Esophagus (tissue), 2 donors: Measurements from ENCODE around the gene ADAMTS2. TPM values are rescaled to one million over a fixed set of nuclear protein-coding genes. Genes with fewer than 3 reads are reported as not detected.
A peak's percentile ranks its signal among the peaks of the same experiment; 100 is the strongest.

ENCODE experiments used
- H3K27ac ChIP-seq, 2 donors: one replicate each; pipeline ENCODE4 v1.5.1; 2013; ENCODE audit warnings: low read depth in 2 of 2, mild to moderate bottlenecking in 2 of 2, inconsistent platforms in 1 of 2, low read length in 1 of 2, moderate library complexity in 1 of 2
- H3K27me3 ChIP-seq, 2 donors: one replicate each; pipeline ENCODE4 v1.6.1; 2013; ENCODE audit warnings: low read length in 2 of 2, control low read depth in 1 of 2, mild to moderate bottlenecking in 1 of 2; ENCODE audit not compliant: insufficient read depth in 2 of 2, control insufficient read depth in 1 of 2
- H3K36me3 ChIP-seq, 2 donors: one replicate each; pipeline ENCODE4 v1.6.1; 2013; ENCODE audit warnings: low read length in 1 of 2; ENCODE audit not compliant: control insufficient read depth in 2 of 2, insufficient read depth in 2 of 2
- H3K4me1 ChIP-seq, 2 donors: one replicate each; pipeline ENCODE4 v1.6.1; 2013; ENCODE audit warnings: low read length in 1 of 2; ENCODE audit not compliant: control insufficient read depth in 2 of 2, insufficient read depth in 2 of 2
- H3K4me3 ChIP-seq, 2 donors: one replicate each; pipeline ENCODE4 v1.5.1; 2013; ENCODE audit warnings: low read length in 2 of 2, mild to moderate bottlenecking in 2 of 2, low read depth in 1 of 2, moderate library complexity in 1 of 2
- H3K9me3 ChIP-seq, 2 donors: one replicate each; pipeline ENCODE4 v1.6.1; 2013; ENCODE audit warnings: mild to moderate bottlenecking in 2 of 2, low read depth in 1 of 2, low read length in 1 of 2, moderate library complexity in 1 of 2; ENCODE audit not compliant: control insufficient read depth in 2 of 2, insufficient read depth in 1 of 2
- WGBS, 2 donors: extraction: QIAGEN DNeasy Blood & Tissue Kit; methylation state at CpG; one replicate each; pipeline ENCODE4 v1.1.7; 2013; 5-methylcytosine and 5-hydroxymethylcytosine counted together
- polyA plus RNA-seq, 2 donors: library from polyadenylated mRNA; stranded (reverse); fragments of 200-250 nt; gene quantifications; one replicate each; pipeline ENCODE4 v1.2.3, GENCODE V29; 2013
- donor health status: healthy with polysubstance abuse.
- donor health status: Bipolar disorder and iron deficiency.

The ADAMTS2 gene
- polyA plus RNA-seq, 2 donors: 1.4 to 1.5 TPM

DNA sequence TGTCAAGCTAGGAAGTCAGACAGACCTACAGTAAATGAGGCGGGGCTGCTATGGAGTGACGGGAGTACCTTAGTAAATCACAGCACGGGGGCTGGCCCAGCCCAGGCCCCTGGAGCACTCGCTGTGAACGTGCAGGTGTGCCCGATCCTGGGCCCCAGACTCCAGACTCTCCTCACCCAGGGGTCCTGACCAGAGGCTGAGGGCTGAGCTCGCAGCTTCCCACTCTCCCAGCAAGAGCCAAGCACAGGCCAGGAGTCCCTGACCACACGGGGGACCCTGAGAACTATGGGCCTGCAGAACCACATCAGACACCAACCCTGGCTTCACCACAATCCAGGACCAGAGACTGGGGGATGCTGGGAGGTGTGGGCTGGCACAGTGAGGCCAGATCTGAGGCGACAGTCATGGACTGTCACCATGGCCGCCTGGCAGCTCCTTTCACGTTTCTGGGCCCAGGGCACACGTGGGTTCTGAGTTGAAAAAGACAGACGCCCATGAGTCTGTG lies 73.4 kb downstream of the ADAMTS2 start:
- Histone ChIP-seq H3K4me3 (no peak overlapping the region), H3K27me3 (no peaks in the 10 kb centered on the region), H3K27ac (no peak overlapping the region), H3K4me1 (peaks cover 5% of the 10 kb centered on the region in 2 donors), H3K36me3 (no peaks in the 10 kb centered on the region), H3K9me3 (no peaks in the 10 kb centered on the region)
- 80% methylated on average over 13 of the region's 13 CpGs for WGBS, 2 donors

- H3K27ac ChIP-seq: no peak overlapping the region
Measured at GRCh38 chr5:179271428-179271734, 73.9 kb downstream of the ADAMTS2 start.

GRCh38 chr5:179270581-179271427 lies 74.5 kb downstream of the ADAMTS2 start:
- H3K9me3 ChIP-seq: no peaks in the 10 kb centered on the region
- H3K36me3 ChIP-seq: no peaks in the 10 kb centered on the region
- peak overlapping the region in 1 of 2 donors; percentile 34 for H3K27ac ChIP-seq
- H3K4me3 ChIP-seq: no peak overlapping the region
- 63% methylated on average over 15 of the region's 15 CpGs for WGBS, 2 donors
- H3K4me1 ChIP-seq: peaks cover 5% of the 10 kb centered on the region in 2 donors
- H3K27me3 ChIP-seq: no peaks in the 10 kb centered on the region

More at GRCh38 chr5:179271428-179271734, 73.9 kb downstream of the ADAMTS2 start:
- H3K4me1 ChIP-seq: peaks cover 5% of the 10 kb centered on the region in 2 donors
- no peaks in the 10 kb centered on the region for H3K27me3 ChIP-seq
- H3K36me3 ChIP-seq: no peaks in the 10 kb centered on the region
- no peaks in the 10 kb centered on the region for H3K9me3 ChIP-seq
- no peak overlapping the region for H3K4me3 ChIP-seq
- 73 to 81% methylated on average over 8 of the region's 8 CpGs for WGBS, 2 donors

DNA sequence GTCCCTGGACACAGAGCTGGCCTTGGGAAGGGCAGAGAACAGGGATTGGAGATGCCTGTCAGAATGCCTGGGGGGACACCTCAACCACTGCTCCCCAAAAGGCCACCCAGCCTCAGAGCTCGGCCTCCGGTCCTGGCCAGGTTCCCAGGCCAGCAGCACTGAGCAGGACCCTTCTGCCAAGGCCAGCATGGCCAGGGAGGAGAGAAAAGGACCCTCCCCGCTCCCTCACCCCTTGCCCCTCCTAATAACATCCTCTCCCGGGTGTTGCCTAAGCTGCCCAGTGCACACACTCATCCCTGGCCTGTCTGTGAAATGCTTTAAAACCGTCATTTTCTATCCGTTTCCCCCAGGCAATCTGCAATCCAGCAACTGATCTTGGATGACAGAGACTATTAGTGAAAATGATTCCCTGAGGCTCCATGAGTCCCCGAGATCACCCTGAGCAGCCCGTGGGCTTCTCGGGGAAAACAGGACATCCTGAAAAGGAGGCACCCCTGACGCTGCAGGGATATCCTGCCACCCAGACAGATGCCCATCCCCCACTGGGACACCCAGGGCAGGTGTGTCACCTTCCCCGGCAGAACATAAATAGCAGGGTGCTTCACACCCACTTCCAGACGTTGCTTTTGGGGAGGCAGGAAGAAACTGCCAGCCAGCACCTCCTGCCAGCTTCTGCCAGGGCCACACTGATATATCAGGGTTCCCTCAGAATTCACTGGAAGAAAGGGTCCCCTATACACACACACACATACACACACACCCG lies 75.3 kb downstream of the ADAMTS2 start:
- H3K4me1 ChIP-seq: peaks cover 5% of the 10 kb centered on the region in 2 donors
- no peaks in the 10 kb centered on the region for H3K9me3 ChIP-seq
- WGBS, 2 donors: 63 to 74% methylated on average over 13 of the region's 13 CpGs
- no peaks in the 10 kb centered on the region for H3K36me3 ChIP-seq
- H3K27me3 ChIP-seq: no peaks in the 10 kb centered on the region
- H3K27ac ChIP-seq: peak overlapping the region in 1 of 2 donors; percentile 34
- no peak overlapping the region for H3K4me3 ChIP-seq

DNA sequence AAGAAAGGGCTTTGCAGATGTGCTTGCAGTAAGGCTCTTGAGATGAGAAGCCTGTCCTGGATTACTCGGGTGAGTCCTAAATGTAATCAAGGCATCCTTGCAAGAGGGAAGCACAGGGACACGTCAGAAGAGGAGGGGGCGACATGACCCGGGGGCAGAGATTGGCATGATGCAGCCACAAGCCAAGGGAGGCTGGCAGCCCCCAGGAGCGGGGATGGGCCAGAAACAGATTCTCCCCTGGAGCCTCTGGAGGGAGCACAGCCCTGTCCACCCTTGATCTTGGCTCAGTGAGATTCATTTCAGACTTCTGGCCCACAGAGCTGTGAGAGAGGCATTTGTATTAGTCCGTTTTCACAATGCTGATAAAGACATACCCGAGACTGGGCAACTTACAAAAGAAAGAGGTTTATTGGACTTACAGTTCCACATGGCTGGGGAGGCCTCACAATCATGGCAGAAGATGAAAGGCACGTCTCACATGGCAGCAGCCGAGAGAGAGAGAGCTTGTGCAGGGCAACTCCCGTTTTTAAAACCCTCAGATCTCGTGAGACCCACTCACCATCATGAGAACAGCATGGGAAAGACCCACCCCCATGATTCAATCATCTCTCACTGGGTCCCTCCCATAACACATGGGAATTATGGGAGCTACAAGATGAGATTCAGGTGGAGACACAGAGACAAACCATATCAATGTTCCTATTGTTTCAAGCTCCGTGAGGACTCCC lies 76.1 kb downstream of the ADAMTS2 start:
- Histone ChIP-seq H3K4me3 (no peak overlapping the region), H3K27ac (no peak overlapping the region), H3K4me1 (peaks cover 5% of the 10 kb centered on the region in 2 donors), H3K36me3 (no peaks in the 10 kb centered on the region), H3K27me3 (no peaks in the 10 kb centered on the region), H3K9me3 (no peaks in the 10 kb centered on the region)
- 77 to 85% methylated on average over 12 of the region's 12 CpGs for WGBS, 2 donors

GRCh38 chr5:179268399-179268952 lies 76.8 kb downstream of the ADAMTS2 start:
- 81 to 89% methylated on average over 16 of the region's 16 CpGs for WGBS, 2 donors
- H3K27ac ChIP-seq: no peak overlapping the region
- H3K4me1 ChIP-seq: peaks cover 5% of the 10 kb centered on the region in 2 donors

DNA sequence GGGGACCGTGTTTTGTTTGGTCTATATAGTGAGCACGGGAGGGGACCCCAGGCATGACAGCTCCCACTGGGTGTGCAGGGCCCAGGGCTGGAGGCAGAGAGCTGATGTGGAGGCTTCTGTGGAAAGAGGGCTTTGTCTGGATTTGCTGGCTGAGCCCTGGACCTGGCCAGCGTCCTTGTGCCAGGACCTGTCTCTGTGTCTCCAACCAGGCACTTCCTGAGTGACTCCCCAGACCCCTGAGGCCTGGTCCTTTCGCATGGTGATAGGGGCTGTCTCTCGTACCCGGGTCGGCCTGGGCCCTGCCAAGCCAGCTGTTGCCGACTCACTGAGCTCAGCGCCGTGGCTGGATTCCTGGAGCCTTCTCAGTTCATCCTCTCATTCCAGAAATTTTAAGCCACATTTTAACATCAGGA lies 77.6 kb downstream of the ADAMTS2 start:
- Histone ChIP-seq H3K36me3 (no peaks in the 10 kb centered on the region), H3K4me1 (peaks cover 5% of the 10 kb centered on the region in 2 donors), H3K27ac (no peak overlapping the region), H3K9me3 (no peaks in the 10 kb centered on the region), H3K4me3 (no peak overlapping the region), H3K27me3 (no peaks in the 10 kb centered on the region)
- WGBS, 2 donors: 76 to 79% methylated on average over 10 of the region's 10 CpGs

More at GRCh38 chr5:179268399-179268952, 76.8 kb downstream of the ADAMTS2 start:
- Histone ChIP-seq H3K27me3 (no peaks in the 10 kb centered on the region), H3K36me3 (no peaks in the 10 kb centered on the region), H3K4me3 (no peak overlapping the region), H3K9me3 (no peaks in the 10 kb centered on the region)

GRCh38 chr5:179267071-179267670 lies 78.1 kb downstream of the ADAMTS2 start:
- Histone ChIP-seq H3K27ac (no peak overlapping the region), H3K9me3 (no peaks in the 10 kb centered on the region), H3K27me3 (no peaks in the 10 kb centered on the region), H3K36me3 (no peaks in the 10 kb centered on the region), H3K4me3 (no peak overlapping the region), H3K4me1 (peaks cover 5% of the 10 kb centered on the region in 2 donors)
- WGBS, 2 donors: 71 to 75% methylated on average over 17 of the region's 17 CpGs
